ENCODE results near the gene NTRK3. TPM values are rescaled to one million over a fixed set of nuclear protein-coding genes. Genes with fewer than 3 reads are reported as not detected.

The NTRK3 gene
- total RNA-seq, 1 donor from 2014 or later = not detected

DNA sequence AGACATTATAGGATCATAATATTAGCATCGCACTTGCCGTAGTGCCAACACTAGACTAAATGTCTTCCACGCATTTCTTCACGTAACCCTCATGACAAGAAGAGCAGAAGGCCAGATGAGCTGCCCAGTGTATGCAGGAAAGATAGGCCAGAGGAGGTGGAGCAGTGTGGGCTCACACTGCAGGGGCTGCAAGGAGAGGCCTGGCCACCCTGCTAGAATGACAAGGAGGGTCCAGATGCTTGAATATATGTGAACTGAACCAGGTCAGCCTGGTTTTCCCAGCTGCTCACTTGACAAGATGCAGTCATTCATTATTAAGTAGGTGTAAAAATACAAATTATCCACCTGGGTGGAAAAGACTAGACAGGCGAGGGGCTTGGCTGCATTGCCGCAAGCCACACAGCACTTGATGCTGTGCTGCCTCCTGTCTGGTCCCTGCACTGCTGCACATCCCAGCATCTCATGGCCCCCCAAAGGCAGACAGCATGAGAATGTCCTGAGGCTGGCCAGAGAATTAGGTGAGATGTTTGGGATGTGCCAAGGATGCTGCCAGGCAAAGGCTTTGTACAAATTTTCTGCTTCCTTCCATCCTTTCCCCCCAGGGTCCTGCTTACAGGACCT is 115.2 kb downstream of the NTRK3 start:
- ChIA-PET POLR2A (no interaction called here), CTCF (no interaction called here)
- H3K4me1 Mint-ChIP-seq = no peaks in the 10 kb centered on the region
- no peak for TF ChIP-seq CTCF (IDR thresholded peaks at IDR 0.05)
- H3K4me3 Mint-ChIP-seq = no peak overlapping the region
- intact Hi-C loops (cut with micrococcal nuclease) = no loop called here
- peaks cover 2% of the 10 kb centered on the region for H3K27me3 Mint-ChIP-seq
- DNase-seq (no peak), ATAC-seq (ENCODE audit: low read depth) (no peak)
- no peak overlapping the region for H3K27ac Mint-ChIP-seq
- no peaks in the 10 kb centered on the region for H3K36me3 Mint-ChIP-seq (ENCODE audit: low read depth)
- peaks cover 2% of the 10 kb centered on the region for H3K9me3 Mint-ChIP-seq

- ATAC-seq (ENCODE audit: low read depth) = no peak
- CTCF ChIA-PET = no interaction called here
- peaks cover 2% of the 10 kb centered on the region for H3K9me3 Mint-ChIP-seq
These were observed 116.1 kb downstream of the NTRK3 start for GRCh38 chr15:88140398-88140797.

DNA sequence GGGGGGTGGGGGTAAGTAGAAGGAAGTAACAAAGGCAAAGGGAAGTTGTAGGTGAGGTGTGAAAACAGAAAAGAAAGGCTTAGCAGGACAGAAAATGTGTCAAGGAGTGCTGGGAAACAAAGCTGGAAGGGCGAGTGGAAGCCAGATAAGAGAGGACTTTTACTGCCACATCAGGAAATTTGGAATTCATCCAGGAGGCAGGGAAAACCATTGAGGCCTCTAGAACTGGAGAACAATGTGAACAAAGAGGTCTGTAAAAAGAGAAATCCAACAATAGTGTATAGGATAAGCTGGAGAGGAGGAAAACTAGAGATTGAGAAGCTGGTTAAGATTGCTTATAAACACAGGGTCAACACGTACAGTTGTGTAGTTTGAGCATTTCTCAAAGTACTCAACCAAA is 116.6 kb downstream of the NTRK3 start:
- TF ChIP-seq CTCF (IDR thresholded peaks at IDR 0.05) = no peak
- peaks cover 2% of the 10 kb centered on the region for H3K9me3 Mint-ChIP-seq
- H3K4me1 Mint-ChIP-seq = no peaks in the 10 kb centered on the region
- no peak overlapping the region for H3K27ac Mint-ChIP-seq
- ChIA-PET CTCF (no interaction called here), POLR2A (no interaction called here)
- no peaks in the 10 kb centered on the region for H3K36me3 Mint-ChIP-seq (ENCODE audit: low read depth)
- no peak overlapping the region for H3K4me3 Mint-ChIP-seq
- intact Hi-C loops (cut with micrococcal nuclease) = no loop called here
- no peak for DNase-seq
- no peak for ATAC-seq (ENCODE audit: low read depth)
- H3K27me3 Mint-ChIP-seq = peaks cover 2% of the 10 kb centered on the region

More at GRCh38 chr15:88140398-88140797, 116.1 kb downstream of the NTRK3 start:
- Mint-ChIP-seq H3K27me3 (peaks cover 2% of the 10 kb centered on the region), H3K27ac (no peak overlapping the region), H3K4me1 (no peaks in the 10 kb centered on the region), H3K4me3 (no peak overlapping the region), H3K36me3 (ENCODE audit: low read depth) (no peaks in the 10 kb centered on the region)
- DNase-seq = no peak
- intact Hi-C loops (cut with micrococcal nuclease) = no loop called here
- no peak for TF ChIP-seq CTCF (IDR thresholded peaks at IDR 0.05)
- POLR2A ChIA-PET = no interaction called here

DNA sequence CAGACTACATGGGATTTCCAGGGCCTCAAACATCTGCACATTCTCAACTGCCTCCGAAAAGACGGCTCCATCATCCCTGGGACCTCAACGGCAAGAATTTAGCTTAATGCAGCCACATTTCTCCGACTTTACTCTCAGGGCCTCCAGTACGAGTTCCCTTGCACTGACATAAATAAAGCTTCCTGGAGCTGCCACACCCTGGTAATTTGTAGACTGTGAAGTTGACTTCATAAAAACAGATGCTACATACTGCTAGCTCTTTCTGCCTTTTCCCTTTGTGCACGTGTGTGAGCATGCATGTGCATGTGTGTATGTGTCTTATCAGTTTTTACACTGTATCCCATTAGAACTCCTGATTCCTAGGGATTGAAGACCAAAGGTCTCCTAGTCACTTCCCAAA is 122.7 kb downstream of the NTRK3 start:
- Mint-ChIP-seq H3K27ac (no peak overlapping the region), H3K27me3 (peaks cover 2% of the 10 kb centered on the region), H3K4me3 (no peak overlapping the region), H3K36me3 (ENCODE audit: low read depth) (no peaks in the 10 kb centered on the region), H3K4me1 (no peaks in the 10 kb centered on the region), H3K9me3 (peaks cover 2% of the 10 kb centered on the region)
- ChIA-PET POLR2A (no interaction called here), CTCF (no interaction called here)
- no peak for DNase-seq
- intact Hi-C loops (cut with micrococcal nuclease) = no loop called here
- no peak for TF ChIP-seq CTCF (IDR thresholded peaks at IDR 0.05)
- ATAC-seq (ENCODE audit: low read depth) = no peak

DNA sequence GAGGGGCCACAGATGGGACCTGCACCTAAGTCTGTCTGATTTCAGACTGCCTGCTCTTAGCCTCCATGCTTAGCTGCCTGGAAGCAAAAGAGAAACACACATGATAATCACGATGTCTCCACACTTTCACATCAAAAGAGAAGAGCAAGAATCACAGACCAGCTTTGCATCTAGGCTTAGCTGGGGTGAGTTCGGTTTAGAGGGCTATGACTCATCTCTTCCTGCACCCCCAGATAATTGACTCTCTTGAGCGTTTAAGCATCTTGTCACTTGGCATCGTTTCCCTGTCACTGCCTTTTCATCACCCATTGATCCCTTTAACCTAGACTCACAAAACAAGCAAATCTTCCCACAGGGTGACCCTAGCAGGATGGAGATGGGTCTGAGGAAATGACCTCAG is 124.0 kb downstream of the NTRK3 start:
- no peak overlapping the region for H3K4me3 Mint-ChIP-seq
- H3K36me3 Mint-ChIP-seq (ENCODE audit: low read depth) = no peaks in the 10 kb centered on the region
- POLR2A ChIA-PET = no interaction called here
- intact Hi-C loops (cut with micrococcal nuclease) = no loop called here
- TF ChIP-seq CTCF (IDR thresholded peaks at IDR 0.05) = no peak
- H3K27ac Mint-ChIP-seq = no peak overlapping the region
- H3K27me3 Mint-ChIP-seq = no peaks in the 10 kb centered on the region
- H3K4me1 Mint-ChIP-seq = no peaks in the 10 kb centered on the region
- DNase-seq = no peak
- no peaks in the 10 kb centered on the region for H3K9me3 Mint-ChIP-seq
- CTCF ChIA-PET = no interaction called here
- ATAC-seq (ENCODE audit: low read depth) = no peak

Measured in activated B cell treated with CpG ODN at 0.5 μM for 24 hours (primary cell).